Neural progenitor cell (in vitro differentiated cells): Measurements from ENCODE around the gene ZNF800. TPM values are rescaled to one million over a fixed set of nuclear protein-coding genes. Genes with fewer than 3 reads are reported as not detected.

Source experiments
- DNase-seq: peaks from one replicate; pipeline ENCODE4 v3.0.0-alpha.2; 2016; ENCODE audit warnings: low spot score
- H2AFZ ChIP-seq: fragments of 200-600 bp; sonication (generic); replicated peaks from 2 replicates; pipeline ENCODE4 v1.6.1; 2016; ENCODE audit warnings: antibody characterized with exemption
- H3F3A ChIP-seq: fragments of 200-600 bp; sonication (generic); 2 replicates; pipeline ENCODE4 v1.6.1; 2016; ENCODE audit warnings: antibody characterized with exemption, low read depth
- H3K27ac ChIP-seq: fragments of 200-600 bp; sonication (generic); 2 replicates; pipeline ENCODE4 v1.5.1; 2016; ENCODE audit warnings: mild to moderate bottlenecking
- H3K27me3 ChIP-seq: fragments of 200-600 bp; sonication (generic); 2 replicates; pipeline ENCODE4 v1.6.1; 2016; ENCODE audit warnings: mild to moderate bottlenecking, moderate library complexity
- H3K36me3 ChIP-seq: fragments of 200-600 bp; sonication (generic); 2 replicates; pipeline ENCODE4 v1.5.1; 2016
- H3K4me1 ChIP-seq: fragments of 200-600 bp; sonication (generic); 2 replicates; pipeline ENCODE4 v1.6.1; 2016; ENCODE audit warnings: mixed run types
- H3K4me2 ChIP-seq: fragments of 200-600 bp; sonication (generic); 2 replicates; pipeline ENCODE4 v1.6.1; 2016
- H3K4me3 ChIP-seq: fragments of 200-600 bp; sonication (generic); 2 replicates; pipeline ENCODE4 v1.5.1; 2016
- H3K79me2 ChIP-seq: fragments of 200-600 bp; sonication (generic); 2 replicates; pipeline ENCODE4 v1.6.1; 2016; ENCODE audit warnings: low read depth
- H3K9ac ChIP-seq: fragments of 200-600 bp; sonication (generic); 2 replicates; pipeline ENCODE4 v1.6.1; 2016
- H3K9me3 ChIP-seq: fragments of 200-600 bp; sonication (generic); 2 replicates; pipeline ENCODE4 v1.5.1; 2016; ENCODE audit warnings: low read depth
- H4K20me1 ChIP-seq: fragments of 200-600 bp; sonication (generic); 2 replicates; pipeline ENCODE4 v1.6.1; 2016; ENCODE audit warnings: low read depth
- H3K27ac Mint-ChIP-seq: 3 replicates; pipeline ENCODE4 v1.8.0; 2021; ENCODE audit warnings: mixed read lengths
- H3K27me3 Mint-ChIP-seq: 2 replicates; pipeline ENCODE4 v1.8.0; 2022; ENCODE audit warnings: low read depth, mild to moderate bottlenecking, inconsistent platforms, moderate library complexity, mixed read lengths; ENCODE audit not compliant: insufficient read depth
- H3K36me3 Mint-ChIP-seq: 3 replicates; pipeline ENCODE4 v1.8.0; 2021; ENCODE audit warnings: mixed read lengths
- H3K4me1 Mint-ChIP-seq: 3 replicates; pipeline ENCODE4 v1.8.0; 2021; ENCODE audit warnings: mixed read lengths
- H3K4me3 Mint-ChIP-seq: 3 replicates; pipeline ENCODE4 v1.8.0; 2021; ENCODE audit warnings: mild to moderate bottlenecking, moderate library complexity, mixed read lengths
- H3K9me3 Mint-ChIP-seq: 3 replicates; pipeline ENCODE4 v1.8.0; 2020; ENCODE audit warnings: mixed read lengths
- EZH2 ChIP-seq: fragments of 200-600 bp; sonication (generic); IDR thresholded peaks from 2 replicates; pipeline ENCODE4 v1.6.1; 2017; ENCODE audit warnings: antibody characterized with exemption, mild to moderate bottlenecking, moderate library complexity
- EZH2phosphoT487 ChIP-seq: fragments of 200-600 bp; sonication (generic); IDR thresholded peaks from 2 replicates; pipeline ENCODE4 v1.6.1; 2017; ENCODE audit warnings: antibody characterized with exemption
- total RNA-seq: library from RNA; depleted of rRNA; stranded (reverse); fragments of >200 nt; gene quantifications from 2 replicates; pipeline ENCODE4 v1.2.3, GENCODE V29; 2015; ENCODE audit warnings: low replicate concordance
- TF ChIP-seq, protein P1 (sequence below): fragments of 200-600 bp; sonication (generic); IDR thresholded peaks from 2 replicates; pipeline ENCODE4 v1.5.1; 2017; ENCODE audit warnings: antibody characterized with exemption, mild to moderate bottlenecking

The ZNF800 gene
- total RNA-seq, 1 donor from 2014 or later = 26.0 TPM

- Histone ChIP-seq H3K4me1 (peaks cover 3% of the 10 kb centered on the region), H3K36me3 (no peaks in the 10 kb centered on the region), H3K27ac (no peak overlapping the region), H3K4me2 (no peak overlapping the region), H4K20me1 (peaks cover 7% of the 10 kb centered on the region), H3F3A (peaks cover 4% of the 10 kb centered on the region), H3K9ac (no peak overlapping the region), H3K79me2 (no peaks in the 10 kb centered on the region), H3K4me3 (no peak overlapping the region), H3K9me3 (no peaks in the 10 kb centered on the region), H2AFZ (no peak overlapping the region), H3K27me3 (peaks cover 58% of the 10 kb centered on the region)
- DNase-seq = no peak
- TF ChIP-seq EZH2 (no peak), EZH2phosphoT487 (no peak)
- TF ChIP-seq, protein P1, sequence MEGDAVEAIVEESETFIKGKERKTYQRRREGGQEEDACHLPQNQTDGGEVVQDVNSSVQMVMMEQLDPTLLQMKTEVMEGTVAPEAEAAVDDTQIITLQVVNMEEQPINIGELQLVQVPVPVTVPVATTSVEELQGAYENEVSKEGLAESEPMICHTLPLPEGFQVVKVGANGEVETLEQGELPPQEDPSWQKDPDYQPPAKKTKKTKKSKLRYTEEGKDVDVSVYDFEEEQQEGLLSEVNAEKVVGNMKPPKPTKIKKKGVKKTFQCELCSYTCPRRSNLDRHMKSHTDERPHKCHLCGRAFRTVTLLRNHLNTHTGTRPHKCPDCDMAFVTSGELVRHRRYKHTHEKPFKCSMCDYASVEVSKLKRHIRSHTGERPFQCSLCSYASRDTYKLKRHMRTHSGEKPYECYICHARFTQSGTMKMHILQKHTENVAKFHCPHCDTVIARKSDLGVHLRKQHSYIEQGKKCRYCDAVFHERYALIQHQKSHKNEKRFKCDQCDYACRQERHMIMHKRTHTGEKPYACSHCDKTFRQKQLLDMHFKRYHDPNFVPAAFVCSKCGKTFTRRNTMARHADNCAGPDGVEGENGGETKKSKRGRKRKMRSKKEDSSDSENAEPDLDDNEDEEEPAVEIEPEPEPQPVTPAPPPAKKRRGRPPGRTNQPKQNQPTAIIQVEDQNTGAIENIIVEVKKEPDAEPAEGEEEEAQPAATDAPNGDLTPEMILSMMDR = no peak
- Mint-ChIP-seq H3K4me3 (peak overlapping the region; percentile 72), H3K4me1 (peaks cover 2% of the 10 kb centered on the region), H3K36me3 (peaks cover 3% of the 10 kb centered on the region), H3K9me3 (peaks cover 5% of the 10 kb centered on the region), H3K27ac (no peak overlapping the region), H3K27me3 (no peaks in the 10 kb centered on the region)
These were observed 45.8 kb downstream of the ZNF800 start for GRCh38 chr7:127346575-127347256.

DNA sequence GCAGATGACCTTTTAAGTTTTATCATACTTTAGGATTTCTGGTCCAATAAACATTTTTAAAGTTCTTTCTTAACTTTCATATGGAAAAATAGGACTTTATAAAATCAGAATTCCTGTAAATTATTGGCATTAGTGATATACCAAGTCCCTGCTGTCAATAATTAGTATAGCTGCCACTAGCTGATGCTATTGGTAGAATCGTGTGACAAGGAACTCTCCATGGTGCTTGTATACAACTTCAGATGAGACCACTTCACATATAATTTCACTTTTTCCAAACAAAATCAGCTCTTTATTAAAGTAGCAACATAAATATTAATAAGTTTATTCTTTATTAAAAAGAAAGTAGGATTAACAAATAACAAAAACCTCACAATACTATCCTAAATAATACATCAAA lies 49.9 kb downstream of the ZNF800 start:
- H4K20me1 ChIP-seq = no peaks in the 10 kb centered on the region
- no peak overlapping the region for H3K9ac ChIP-seq
- no peak overlapping the region for H3K27ac Mint-ChIP-seq
- peaks cover 5% of the 10 kb centered on the region for H3K9me3 Mint-ChIP-seq
- H3K4me3 ChIP-seq = no peak overlapping the region
- H3K79me2 ChIP-seq = no peaks in the 10 kb centered on the region
- peaks cover 3% of the 10 kb centered on the region for H3K36me3 Mint-ChIP-seq
- H3K9me3 ChIP-seq = no peaks in the 10 kb centered on the region
- no peaks in the 10 kb centered on the region for H3K4me1 ChIP-seq
- no peak overlapping the region for H3K27ac ChIP-seq
- no peak overlapping the region for H3K4me3 Mint-ChIP-seq
- no peak overlapping the region for H3K4me2 ChIP-seq
- no peaks in the 10 kb centered on the region for H3K27me3 Mint-ChIP-seq
- H2AFZ ChIP-seq = no peak overlapping the region
- H3F3A ChIP-seq = no peaks in the 10 kb centered on the region
- TF ChIP-seq, protein P1 = no peak
- TF ChIP-seq EZH2phosphoT487 = no peak
- TF ChIP-seq EZH2 = no peak
- H3K4me1 Mint-ChIP-seq = peaks cover 2% of the 10 kb centered on the region
- no peaks in the 10 kb centered on the region for H3K36me3 ChIP-seq
- peaks cover 29% of the 10 kb centered on the region for H3K27me3 ChIP-seq
- no peak for DNase-seq

DNA sequence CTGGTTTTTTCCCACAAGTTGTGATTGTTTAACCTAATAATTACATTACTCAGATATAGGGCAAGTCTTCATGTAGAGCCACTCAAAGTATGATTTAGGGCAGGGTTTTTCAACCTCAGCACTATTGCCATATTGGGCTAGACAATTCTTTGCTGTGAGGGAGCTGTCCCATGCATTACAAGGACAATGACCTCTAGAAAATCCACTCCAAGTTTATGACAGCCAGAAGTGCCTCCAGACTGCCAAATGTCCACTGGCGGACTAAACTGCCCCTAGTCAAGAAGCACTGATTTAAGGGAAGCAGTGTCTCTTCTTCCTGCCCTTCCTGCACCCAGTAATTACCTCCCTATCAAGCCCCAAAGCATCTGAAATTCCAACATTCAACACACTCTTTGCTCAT lies 54.4 kb downstream of the ZNF800 start:
- H3K9ac ChIP-seq = no peak overlapping the region
- no peak overlapping the region for H3K4me2 ChIP-seq
- H3K36me3 Mint-ChIP-seq = no peaks in the 10 kb centered on the region

DNA sequence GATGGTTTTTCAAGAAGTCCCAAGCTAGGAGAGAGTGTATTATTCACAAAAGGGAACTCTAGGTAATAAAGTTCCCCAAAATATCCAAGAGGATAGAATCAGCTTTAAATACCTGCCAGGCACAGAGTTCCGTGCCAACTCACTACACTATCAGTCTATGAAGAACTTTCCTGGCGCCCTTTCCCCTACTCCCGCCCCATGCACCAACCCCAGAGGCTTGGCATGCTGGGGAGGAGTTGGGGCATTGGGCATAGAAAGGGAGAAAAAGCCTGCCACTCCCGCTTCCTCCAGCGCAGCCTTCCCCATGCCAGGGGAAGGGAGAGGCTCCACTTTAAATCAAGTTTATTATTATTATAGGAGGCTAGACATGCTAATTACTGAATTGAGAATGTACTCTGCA lies 54.9 kb downstream of the ZNF800 start:
- H3K27ac ChIP-seq = no peak overlapping the region
- H3K36me3 ChIP-seq = no peaks in the 10 kb centered on the region
- no peaks in the 10 kb centered on the region for H3K27me3 Mint-ChIP-seq
- no peaks in the 10 kb centered on the region for H3F3A ChIP-seq
- no peak overlapping the region for H3K4me3 ChIP-seq
- no peak overlapping the region for H2AFZ ChIP-seq
- H3K4me1 Mint-ChIP-seq = no peaks in the 10 kb centered on the region
- H3K9me3 ChIP-seq = no peaks in the 10 kb centered on the region
- peaks cover 3% of the 10 kb centered on the region for H3K9me3 Mint-ChIP-seq
- H3K79me2 ChIP-seq = no peaks in the 10 kb centered on the region
- no peaks in the 10 kb centered on the region for H3K4me1 ChIP-seq
- H3K27ac Mint-ChIP-seq = no peak overlapping the region
- no peak for DNase-seq
- TF ChIP-seq EZH2 = no peak
- TF ChIP-seq, protein P1 = no peak
- TF ChIP-seq EZH2phosphoT487 = no peak
- peaks cover 37% of the 10 kb centered on the region for H3K27me3 ChIP-seq
- no peak overlapping the region for H3K4me2 ChIP-seq
- H3K4me3 Mint-ChIP-seq = no peak overlapping the region
- H4K20me1 ChIP-seq = no peaks in the 10 kb centered on the region
- no peak overlapping the region for H3K9ac ChIP-seq
- H3K36me3 Mint-ChIP-seq = no peaks in the 10 kb centered on the region

More for the DNA sequence above, 54.4 kb downstream of the ZNF800 start:
- Histone ChIP-seq H3K27ac (no peak overlapping the region), H3K4me1 (no peaks in the 10 kb centered on the region), H3K9me3 (no peaks in the 10 kb centered on the region), H3K27me3 (peaks cover 31% of the 10 kb centered on the region), H2AFZ (no peak overlapping the region), H3K36me3 (no peaks in the 10 kb centered on the region), H3K79me2 (no peaks in the 10 kb centered on the region), H3F3A (no peaks in the 10 kb centered on the region), H3K4me3 (no peak overlapping the region), H4K20me1 (no peaks in the 10 kb centered on the region)
- Mint-ChIP-seq H3K4me3 (no peak overlapping the region), H3K27me3 (no peaks in the 10 kb centered on the region), H3K27ac (no peak overlapping the region), H3K4me1 (no peaks in the 10 kb centered on the region), H3K9me3 (peaks cover 3% of the 10 kb centered on the region)
- TF ChIP-seq EZH2phosphoT487 (no peak), EZH2 (no peak)
- DNase-seq = no peak
